LNCaP clone FGC (cell line): ENCODE results near the gene TLR8.

Experiments used
- DNase-seq: peaks from one replicate; pipeline ENCODE4 v3.0.0-alpha.2; 2011; ENCODE audit warnings: low read depth
- H3K4me3 ChIP-seq: 2 replicates; pipeline ENCODE4 v1.5.1; 2011; ENCODE audit warnings: mild to moderate bottlenecking, low read depth, low read length, control low read depth
- TF ChIP-seq, protein P1 (sequence below): IDR thresholded peaks from 2 replicates; pipeline ENCODE4 v1.5.1; 2012; ENCODE audit warnings: mild to moderate bottlenecking; ENCODE audit not compliant: control insufficient read depth, insufficient read depth; ENCODE audit errors: extremely low read depth

TLR8 gene

DNA sequence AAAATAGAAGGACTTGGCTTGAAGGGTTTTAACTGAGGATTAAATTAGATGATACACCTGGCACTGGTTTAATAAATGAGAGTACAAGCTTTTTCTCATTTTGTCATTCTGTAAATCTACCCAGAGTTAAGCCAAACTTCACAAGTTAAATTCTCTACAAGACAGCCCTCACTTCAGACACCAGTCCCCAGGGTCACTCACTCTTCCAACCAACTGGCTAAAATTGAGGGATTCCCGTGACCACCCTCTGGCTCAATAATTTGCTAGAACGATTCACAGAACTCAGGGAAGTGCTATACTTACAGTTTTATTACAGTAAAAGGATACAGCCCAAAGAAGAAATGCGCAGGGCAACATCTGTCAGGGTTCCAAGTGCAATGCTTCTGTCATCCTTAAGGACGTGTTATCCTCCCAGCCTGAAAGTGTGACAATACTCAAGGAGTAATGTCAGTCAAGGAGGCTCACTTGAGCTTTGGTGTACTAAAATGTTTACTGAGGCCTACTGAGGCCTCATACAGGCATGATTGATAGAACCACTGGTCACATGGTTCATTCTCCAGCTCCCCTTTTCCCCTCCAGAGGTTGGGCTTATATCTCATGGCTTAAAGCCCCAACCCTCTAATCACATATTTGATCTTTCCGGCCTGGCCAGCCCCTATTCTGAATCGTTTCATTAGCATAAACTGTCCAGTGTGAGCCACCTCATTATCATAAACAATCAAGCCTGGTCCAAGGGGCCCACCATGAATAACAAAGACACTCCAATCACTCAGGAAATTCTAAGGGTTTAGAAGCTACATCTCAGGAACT lies 58.9 kb downstream of the TLR8 start:
- no peak for DNase-seq

DNA sequence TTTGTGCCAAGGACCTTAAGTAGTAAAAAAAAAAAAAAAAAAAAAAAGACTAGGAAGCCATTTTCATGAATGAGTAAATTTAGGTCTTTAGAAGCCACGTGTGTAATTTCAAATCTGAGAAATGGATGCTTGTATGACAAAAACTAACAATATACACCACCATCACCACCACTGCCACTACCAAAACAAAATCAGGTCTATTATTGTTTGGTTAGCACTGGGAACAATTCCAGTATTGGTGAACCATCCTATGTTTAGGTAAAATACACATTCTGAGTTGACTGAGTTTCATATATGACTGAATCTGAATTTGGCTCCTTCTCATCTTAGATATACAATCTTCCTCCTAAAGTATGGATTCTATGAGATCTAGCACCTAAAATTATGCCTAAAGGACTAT lies 59.7 kb downstream of the TLR8 start:
- H3K4me3 ChIP-seq, result no peak overlapping the region
- TF ChIP-seq, protein P1, sequence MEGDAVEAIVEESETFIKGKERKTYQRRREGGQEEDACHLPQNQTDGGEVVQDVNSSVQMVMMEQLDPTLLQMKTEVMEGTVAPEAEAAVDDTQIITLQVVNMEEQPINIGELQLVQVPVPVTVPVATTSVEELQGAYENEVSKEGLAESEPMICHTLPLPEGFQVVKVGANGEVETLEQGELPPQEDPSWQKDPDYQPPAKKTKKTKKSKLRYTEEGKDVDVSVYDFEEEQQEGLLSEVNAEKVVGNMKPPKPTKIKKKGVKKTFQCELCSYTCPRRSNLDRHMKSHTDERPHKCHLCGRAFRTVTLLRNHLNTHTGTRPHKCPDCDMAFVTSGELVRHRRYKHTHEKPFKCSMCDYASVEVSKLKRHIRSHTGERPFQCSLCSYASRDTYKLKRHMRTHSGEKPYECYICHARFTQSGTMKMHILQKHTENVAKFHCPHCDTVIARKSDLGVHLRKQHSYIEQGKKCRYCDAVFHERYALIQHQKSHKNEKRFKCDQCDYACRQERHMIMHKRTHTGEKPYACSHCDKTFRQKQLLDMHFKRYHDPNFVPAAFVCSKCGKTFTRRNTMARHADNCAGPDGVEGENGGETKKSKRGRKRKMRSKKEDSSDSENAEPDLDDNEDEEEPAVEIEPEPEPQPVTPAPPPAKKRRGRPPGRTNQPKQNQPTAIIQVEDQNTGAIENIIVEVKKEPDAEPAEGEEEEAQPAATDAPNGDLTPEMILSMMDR, result no peak
- no peak for DNase-seq

More for the DNA sequence above, 58.9 kb downstream of the TLR8 start:
- TF ChIP-seq, protein P1, result no peak
- no peak overlapping the region for H3K4me3 ChIP-seq

DNA sequence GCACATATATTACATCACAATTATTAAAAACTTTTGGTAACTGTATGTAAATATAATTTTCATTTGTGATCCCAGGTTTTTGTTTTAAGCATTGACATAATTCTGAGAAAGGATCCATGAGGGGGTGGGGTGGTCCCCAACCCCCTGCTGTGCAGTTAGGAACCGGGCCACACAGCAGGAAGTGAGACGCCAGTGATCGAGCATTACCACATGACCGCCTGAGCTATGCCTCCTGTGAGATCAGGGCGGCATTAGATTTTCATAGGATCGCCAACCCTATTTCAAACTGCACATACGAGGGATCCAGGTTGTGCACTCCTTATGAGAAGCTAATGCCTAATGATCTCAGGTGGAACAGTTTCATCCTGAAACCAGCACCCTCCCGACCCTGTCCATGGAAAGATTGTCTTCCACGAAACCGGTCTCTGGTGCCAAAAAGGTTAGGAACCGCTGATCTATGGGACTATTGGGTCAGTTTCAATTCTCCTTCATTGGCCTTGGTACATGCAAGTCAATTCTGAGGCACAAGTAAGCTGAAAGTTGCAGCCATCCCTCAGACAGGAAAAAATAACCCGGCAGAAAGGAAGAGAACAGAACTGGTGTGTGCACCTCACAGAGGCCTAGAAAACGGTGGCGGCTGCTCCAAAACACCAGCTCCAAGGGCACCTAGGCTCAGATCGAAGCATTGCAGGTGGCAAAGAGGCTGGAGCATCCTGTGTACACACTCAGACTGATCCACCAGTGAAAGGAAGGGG lies 61.5 kb downstream of the TLR8 start:
- no peak for DNase-seq
- no peak overlapping the region for H3K4me3 ChIP-seq
- TF ChIP-seq, protein P1, result no peak

- DNase-seq, result no peak
- TF ChIP-seq, protein P1, result 0 out of 2 replicates have a peak, but pooled peaks have one; percentile 7
- no peak overlapping the region for H3K4me3 ChIP-seq
These were observed 64.3 kb downstream of the TLR8 start for GRCh38 chrX:12970691-12971202.

- TF ChIP-seq, protein P1, result no peak
- H3K4me3 ChIP-seq, result no peak overlapping the region
- DNase-seq, result no peak
These were observed 65.0 kb downstream of the TLR8 start for GRCh38 chrX:12971282-12972003.

DNA sequence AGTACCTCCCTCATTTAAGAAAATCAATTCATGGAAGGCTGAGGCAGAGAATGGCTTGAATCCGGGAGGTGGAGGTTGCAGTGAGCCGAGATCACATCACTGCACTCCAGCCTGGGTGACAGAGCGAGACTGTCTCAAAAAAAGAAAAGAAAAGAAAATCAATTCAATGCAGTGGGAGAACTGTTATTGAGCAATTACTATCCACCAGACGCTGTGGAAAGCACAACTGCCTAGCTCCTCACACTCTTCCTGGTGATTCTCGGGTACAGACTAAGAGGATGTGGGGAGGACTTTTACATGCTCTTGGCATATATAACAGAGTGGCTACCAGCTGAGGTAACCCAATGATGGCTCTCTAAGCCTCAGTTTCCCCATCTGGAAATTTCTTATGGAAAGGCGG lies 65.8 kb downstream of the TLR8 start:
- TF ChIP-seq, protein P1, result no peak
- no peak for DNase-seq
- H3K4me3 ChIP-seq, result no peak overlapping the region
